ENCODE data around the gene ZNF770.

GRCh38 chr15:34973512-34973911, 14.6 kb downstream of the ZNF770 start:
- TF ChIP-seq POLR2A (IDR thresholded peaks at IDR 0.05; ENCODE audit: low read length) (no peak), GATA1 (IDR thresholded peaks at IDR 0.05; ENCODE audit: low read depth, low read length) (no peak)
